ENCODE data around the gene RXRA.

GRCh38 chr9:134327671-134328231 lies 1.5 kb downstream of the RXRA start:
- no peak for TF ChIP-seq CTCF (IDR thresholded peaks at IDR 0.05)
- no peak for TF ChIP-seq POLR2A (IDR thresholded peaks at IDR 0.05)

Measured in thyroid gland (tissue), 4 donors.